Fibroblast of peridontal ligament (primary cell): ENCODE results near the gene KIF24.
A peak's percentile ranks its signal among the peaks of the same experiment; 100 is the strongest.
"Not testable (repeated sequence)": the region's sequence is repeated elsewhere in the genome, so short reads cannot be mapped to it uniquely, and the experiment has no call there.

Source experiments
- DNase-seq: peaks from one replicate; pipeline ENCODE4 v3.0.0-alpha.2; 2010; ENCODE audit errors: extremely low read depth

KIF24 gene

GRCh38 chr9:34326690-34327089, 2.4 kb downstream of the KIF24 start:
- no peak for DNase-seq

- DNase-seq = peak; percentile 11
Observed at GRCh38 chr9:34322899-34323591, 6.0 kb downstream of the KIF24 start.

GRCh38 chr9:34321451-34321850, 7.6 kb downstream of the KIF24 start:
- DNase-seq = no peak

- no peak for DNase-seq
Observed at GRCh38 chr9:34318163-34318790, 10.8 kb downstream of the KIF24 start.

- DNase-seq = no peak
Observed at GRCh38 chr9:34317436-34317835, 11.6 kb downstream of the KIF24 start.

GRCh38 chr9:34311499-34312185, 17.4 kb downstream of the KIF24 start:
- DNase-seq = no peak

- DNase-seq = peak; percentile 40
Observed at GRCh38 chr9:34310215-34310614, 18.9 kb downstream of the KIF24 start.

GRCh38 chr9:34308316-34308715, 20.8 kb downstream of the KIF24 start:
- not testable (repeated sequence) for DNase-seq

GRCh38 chr9:34301064-34301463, 28.0 kb downstream of the KIF24 start:
- not testable (repeated sequence) for DNase-seq

- DNase-seq = no peak
Observed at GRCh38 chr9:34292552-34292951, 36.5 kb downstream of the KIF24 start.

- DNase-seq = no peak
Observed at GRCh38 chr9:34291423-34291822, 37.6 kb downstream of the KIF24 start.

GRCh38 chr9:34291023-34291422, 38.0 kb downstream of the KIF24 start:
- DNase-seq = no peak

GRCh38 chr9:34289159-34289558, 39.9 kb downstream of the KIF24 start:
- DNase-seq = no peak

GRCh38 chr9:34282096-34282495, 47.0 kb downstream of the KIF24 start:
- peak; percentile 66 for DNase-seq

GRCh38 chr9:34279411-34279810, 49.7 kb downstream of the KIF24 start:
- DNase-seq = no peak
